ENCODE data around the gene PLS1. TPM values are rescaled to one million over a fixed set of nuclear protein-coding genes. Genes with fewer than 3 reads are reported as not detected.
A peak's percentile ranks its signal among the peaks of the same experiment; 100 is the strongest.
"Not testable (repeated sequence)": the region's sequence is repeated elsewhere in the genome, so short reads cannot be mapped to it uniquely, and the experiment has no call there.

PLS1 gene
- total RNA-seq, 4 donors from 2014 or later, result 58.7 to 507 (median 340) TPM

DNA sequence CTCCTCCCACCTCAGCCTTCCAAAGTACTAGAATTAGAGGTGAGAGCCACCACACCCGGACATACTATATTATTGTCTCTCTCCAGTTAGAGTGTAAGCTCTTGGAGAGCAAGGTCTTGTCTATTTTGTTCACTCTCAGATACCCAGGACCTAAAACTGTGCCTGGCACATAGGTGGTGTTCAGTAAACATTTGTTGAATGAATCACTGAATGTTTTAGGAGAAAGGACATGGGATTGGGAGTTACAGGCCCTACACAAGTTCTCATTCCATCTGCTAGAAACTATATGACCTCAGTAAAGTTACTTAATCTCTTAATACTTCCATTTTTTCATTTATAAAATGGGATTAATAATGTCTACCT lies 16.2 kb upstream of the PLS1 start:
- Histone ChIP-seq H3K27ac (peak overlapping the region in 3 of 4 donors; percentile 91 to 98 (median 92)), H3K27me3 (no peaks in the 10 kb centered on the region), H3K4me1 (peaks cover 14 to 36% (median 23%) of the 10 kb centered on the region in 4 donors), H3K4me3 (no peak overlapping the region), H3K9me3 (no peaks in the 10 kb centered on the region), H3K36me3 (no peaks in the 10 kb centered on the region)
- WGBS, 2 donors (ENCODE audit: low coverage in 1 of 2), result 93 to 100% methylated on average over 1 of the region's 1 CpG
- intact Hi-C loops (cut with DNase I; ENCODE audit: low total_unique reads), result no loop called here
- TF ChIP-seq POLR2A (IDR thresholded peaks at IDR 0.05), result no peak
- TF ChIP-seq EP300 (IDR thresholded peaks at IDR 0.05; ENCODE audit: low read depth), result no peak
- TF ChIP-seq POLR2AphosphoS5 (IDR thresholded peaks at IDR 0.05), result no peak
- TF ChIP-seq, protein P1, sequence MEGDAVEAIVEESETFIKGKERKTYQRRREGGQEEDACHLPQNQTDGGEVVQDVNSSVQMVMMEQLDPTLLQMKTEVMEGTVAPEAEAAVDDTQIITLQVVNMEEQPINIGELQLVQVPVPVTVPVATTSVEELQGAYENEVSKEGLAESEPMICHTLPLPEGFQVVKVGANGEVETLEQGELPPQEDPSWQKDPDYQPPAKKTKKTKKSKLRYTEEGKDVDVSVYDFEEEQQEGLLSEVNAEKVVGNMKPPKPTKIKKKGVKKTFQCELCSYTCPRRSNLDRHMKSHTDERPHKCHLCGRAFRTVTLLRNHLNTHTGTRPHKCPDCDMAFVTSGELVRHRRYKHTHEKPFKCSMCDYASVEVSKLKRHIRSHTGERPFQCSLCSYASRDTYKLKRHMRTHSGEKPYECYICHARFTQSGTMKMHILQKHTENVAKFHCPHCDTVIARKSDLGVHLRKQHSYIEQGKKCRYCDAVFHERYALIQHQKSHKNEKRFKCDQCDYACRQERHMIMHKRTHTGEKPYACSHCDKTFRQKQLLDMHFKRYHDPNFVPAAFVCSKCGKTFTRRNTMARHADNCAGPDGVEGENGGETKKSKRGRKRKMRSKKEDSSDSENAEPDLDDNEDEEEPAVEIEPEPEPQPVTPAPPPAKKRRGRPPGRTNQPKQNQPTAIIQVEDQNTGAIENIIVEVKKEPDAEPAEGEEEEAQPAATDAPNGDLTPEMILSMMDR (IDR thresholded peaks at IDR 0.05), result no peak
- in situ Hi-C loops (cut with MboI; ENCODE audit: low pct_ligation_motif_present in 1 of 4, low pct_unique_long_range_greater_than_20kb in 1 of 4, low sequenced_read_pairs in 3 of 4), result loop anchor here in 2 of 4 donors (10.0 to 25.0 kb wide), 2 partner anchors 407 to 415 kb away; no protein-coding TSS in a partner anchor
- no peak for DNase-seq

DNA sequence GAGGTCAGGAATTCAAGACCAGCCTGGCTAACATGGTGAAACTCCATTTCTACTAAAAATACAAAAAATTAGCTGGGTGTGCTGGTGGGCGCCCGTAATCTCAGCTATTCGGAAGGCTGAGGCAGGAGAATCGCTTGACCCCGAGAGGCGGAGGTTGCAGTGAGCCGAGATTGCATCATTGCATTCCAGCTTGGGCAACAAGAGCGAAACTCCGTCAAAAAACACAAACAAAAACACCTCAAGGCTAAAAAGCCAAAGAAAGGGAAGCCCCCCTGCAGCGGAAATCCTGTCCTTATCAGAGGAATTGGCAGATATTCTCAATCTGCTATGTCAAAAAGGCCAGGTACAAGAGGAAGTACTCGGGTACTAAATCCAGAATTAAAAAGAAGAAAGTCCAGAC lies 15.1 kb upstream of the PLS1 start:
- intact Hi-C loops (cut with DNase I; ENCODE audit: low total_unique reads), result not testable (repeated sequence)

DNA sequence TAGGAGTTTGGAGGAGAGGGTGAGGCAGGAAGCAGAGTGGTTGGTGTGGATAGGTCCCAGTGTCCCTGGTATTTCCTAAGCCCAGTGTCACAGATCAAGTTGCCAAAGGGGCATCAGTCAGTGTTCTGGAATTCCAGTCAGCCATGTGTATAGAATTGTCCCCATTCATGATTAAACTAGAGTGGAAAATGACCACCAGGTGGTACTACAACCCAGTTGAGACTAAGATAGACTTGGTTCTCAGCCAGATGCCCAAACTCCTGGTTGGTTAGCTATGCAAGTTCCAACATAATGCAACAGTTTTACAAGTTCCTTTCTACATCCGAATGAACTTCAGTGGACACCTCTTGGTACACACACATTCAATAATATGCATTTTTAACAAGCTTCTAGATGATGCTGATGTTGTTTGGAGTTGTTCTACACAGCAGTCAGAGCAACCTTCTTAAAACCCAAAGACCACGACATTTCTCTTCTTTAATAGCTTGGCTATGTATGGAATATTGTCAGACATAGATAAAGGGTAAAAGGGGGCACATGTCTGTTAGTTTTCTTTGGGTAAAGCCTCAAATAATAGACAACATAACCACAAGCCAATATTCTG lies 9.3 kb upstream of the PLS1 start:
- no peaks in the 10 kb centered on the region for H3K4me1 ChIP-seq
- in situ Hi-C loops (cut with MboI; ENCODE audit: low pct_ligation_motif_present in 1 of 4, low pct_unique_long_range_greater_than_20kb in 1 of 4, low sequenced_read_pairs in 3 of 4) (loop anchor here in 2 of 4 donors (10.0 to 25.0 kb wide), 2 partner anchors 400 to 408 kb away; no protein-coding TSS in a partner anchor), intact Hi-C loops (cut with DNase I; ENCODE audit: low total_unique reads) (no loop called here)
- no peaks in the 10 kb centered on the region for H3K9me3 ChIP-seq
- H3K4me3 ChIP-seq, result no peak overlapping the region
- WGBS, 2 donors (ENCODE audit: low coverage in 1 of 2), result 50 to 55% methylated on average over 2 of the region's 2 CpGs
- H3K27me3 ChIP-seq, result no peaks in the 10 kb centered on the region
- H3K27ac ChIP-seq, result no peak overlapping the region
- TF ChIP-seq POLR2A (IDR thresholded peaks at IDR 0.05) (no peak), POLR2AphosphoS5 (IDR thresholded peaks at IDR 0.05) (peak in 2 of 3 donors; percentile 10 to 43), EP300 (IDR thresholded peaks at IDR 0.05; ENCODE audit: low read depth) (no peak)
- TF ChIP-seq, protein P1 (IDR thresholded peaks at IDR 0.05), result peak; percentile 58 to 72 (median 61)
- DNase-seq, result peak; percentile 24
- no peaks in the 10 kb centered on the region for H3K36me3 ChIP-seq

More for the DNA sequence above, 15.1 kb upstream of the PLS1 start:
- peaks cover 14 to 27% (median 23%) of the 10 kb centered on the region in 4 donors for H3K4me1 ChIP-seq
- H3K27ac ChIP-seq, DNase-seq, H3K9me3 ChIP-seq, H3K27me3 ChIP-seq, H3K36me3 ChIP-seq, H3K4me3 ChIP-seq: not testable (repeated sequence)
- WGBS, 2 donors (ENCODE audit: low coverage in 1 of 2), result 83 to 84% methylated on average over 8 to 11 of the region's 11 CpGs
- in situ Hi-C loops (cut with MboI; ENCODE audit: low pct_ligation_motif_present in 1 of 4, low pct_unique_long_range_greater_than_20kb in 1 of 4, low sequenced_read_pairs in 3 of 4), result loop anchor here in 2 of 4 donors (10.0 to 25.0 kb wide), 2 partner anchors 406 to 414 kb away; no protein-coding TSS in a partner anchor

DNA sequence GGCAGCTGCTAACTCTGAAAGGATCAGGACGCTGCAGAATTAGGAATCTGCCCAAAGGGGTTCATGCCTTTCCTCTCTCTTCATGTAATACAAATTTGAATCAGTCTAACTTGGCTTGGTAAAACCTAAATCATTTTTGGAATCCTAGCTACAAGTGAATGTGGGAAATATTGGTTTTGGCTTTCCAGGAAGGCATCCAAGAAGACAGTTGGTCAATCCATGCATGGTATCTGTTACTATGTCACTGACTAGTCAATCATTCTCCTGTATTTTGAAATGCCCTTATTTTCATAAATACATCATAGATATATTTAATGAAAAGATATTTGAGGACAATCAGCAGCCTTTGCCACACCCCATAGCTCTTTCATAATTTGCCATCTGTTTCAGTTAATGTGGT lies 7.5 kb upstream of the PLS1 start:
- H3K4me3 ChIP-seq, result no peak overlapping the region
- H3K27me3 ChIP-seq, result no peaks in the 10 kb centered on the region
- H3K36me3 ChIP-seq, result no peaks in the 10 kb centered on the region
- H3K27ac ChIP-seq, result no peak overlapping the region
- intact Hi-C loops (cut with DNase I; ENCODE audit: low total_unique reads), result no loop called here
- H3K4me1 ChIP-seq, result no peaks in the 10 kb centered on the region
- H3K9me3 ChIP-seq, result no peaks in the 10 kb centered on the region
- no peak for DNase-seq
- TF ChIP-seq, protein P1 (IDR thresholded peaks at IDR 0.05), result no peak
- TF ChIP-seq POLR2AphosphoS5 (IDR thresholded peaks at IDR 0.05) (no peak), POLR2A (IDR thresholded peaks at IDR 0.05) (no peak), EP300 (IDR thresholded peaks at IDR 0.05; ENCODE audit: low read depth) (no peak)
- 79 to 83% methylated on average over 1 of the region's 1 CpG for WGBS, 2 donors (ENCODE audit: low coverage in 1 of 2)
- in situ Hi-C loops (cut with MboI; ENCODE audit: low pct_ligation_motif_present in 1 of 4, low pct_unique_long_range_greater_than_20kb in 1 of 4, low sequenced_read_pairs in 3 of 4), result loop anchor here in 2 of 4 donors (10.0 to 25.0 kb wide), 2 partner anchors 399 to 406 kb away; no protein-coding TSS in a partner anchor

DNA sequence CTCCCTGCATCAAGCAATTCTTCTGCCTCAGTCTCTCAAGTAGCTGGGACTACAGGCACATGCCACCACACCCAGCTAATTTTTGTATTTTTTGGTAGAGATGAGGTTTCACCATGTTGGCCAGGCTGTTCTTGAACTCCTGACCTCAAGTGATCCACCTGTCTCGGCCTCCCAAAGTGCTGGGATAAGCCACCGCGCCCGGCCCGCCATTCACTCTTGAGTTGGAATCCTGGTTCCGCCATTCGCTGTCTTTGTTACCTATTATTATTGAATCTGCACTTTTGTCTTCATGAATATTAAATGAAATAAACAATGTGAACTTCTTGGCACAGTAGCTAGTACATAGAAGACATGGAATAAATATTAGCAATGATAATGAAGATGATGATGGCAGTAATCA lies 3.9 kb upstream of the PLS1 start:
- H3K27me3 ChIP-seq; DNase-seq; H3K27ac ChIP-seq; intact Hi-C loops (cut with DNase I; ENCODE audit: low total_unique reads); H3K4me3 ChIP-seq; H3K9me3 ChIP-seq; H3K36me3 ChIP-seq: not testable (repeated sequence)
- H3K4me1 ChIP-seq, result peaks cover 0 to 12% (median 3%) of the 10 kb centered on the region in 4 donors
- in situ Hi-C loops (cut with MboI; ENCODE audit: low pct_ligation_motif_present in 1 of 4, low pct_unique_long_range_greater_than_20kb in 1 of 4, low sequenced_read_pairs in 3 of 4), result loop anchor here in 3 of 4 donors (10.0 to 25.0 kb wide), 2 partner anchors 395 to 403 kb away; no protein-coding TSS in a partner anchor
- WGBS, 2 donors (ENCODE audit: low coverage in 1 of 2), result 96 to 100% methylated on average over 5 to 7 of the region's 7 CpGs
